HepG2 (cell line): ENCODE data around the gene PTRH2. TPM values are rescaled to one million over a fixed set of nuclear protein-coding genes. Genes with fewer than 3 reads are reported as not detected.

Source experiments
- ATAC-seq: fragments of 200-7000 bp; cut with Tn5 transposase; 3 replicates; pipeline ENCODE4 v1.9.1; 2020; ENCODE audit warnings: mild to moderate bottlenecking, moderate library complexity
- BruUV-seq: library from RNA; stranded (reverse); fragments of 400-500 nt; replicated peaks from 2 replicates; lab custom pipeline; 2021; lab: Mats Ljungman, UMichigan
- CTCF ChIA-PET: fragments of 300-600 bp; formaldehyde crosslinking; extraction: SDS; loops from one replicate; lab custom pipeline; 2021; ENCODE audit warnings: low total read pairs, inconsistent platforms, low intra/inter-chr PET ratio; lab: Yijun Ruan, JAX
- POLR2A ChIA-PET: fragments of 350-600 bp; sonication (Branson Sonifier 250); formaldehyde crosslinking; loops from one replicate; lab custom pipeline; 2020; ENCODE audit warnings: antibody characterized with exemption, inconsistent platforms; lab: Yijun Ruan, JAX
- DNase-seq: peaks from one replicate; pipeline ENCODE4 v3.0.0-alpha.2; 2015; ENCODE audit warnings: low spot score
- FAIRE-seq: peaks from 3 replicates; lab custom pipeline; 2011; peaks lifted over from hg19 to GRCh38; lab: Jason Lieb, UNC
- H2AFZ ChIP-seq: one replicate; pipeline ENCODE4 v1.6.1; 2011; ENCODE audit warnings: low read length, inconsistent platforms
- H3K27ac ChIP-seq: fragments of 300-600 bp; 3 replicates; pipeline ENCODE4 v1.8.0; 2011; ENCODE audit warnings: mixed run types, mild to moderate bottlenecking, mixed read lengths, low read length, inconsistent platforms; ENCODE audit not compliant: insufficient read depth; ENCODE audit errors: extremely low read length
- H3K27me3 ChIP-seq, 2 experiments: fragments of 200-600 bp in 1 of 2; 2 replicates in 1 of 2; 3 replicates in 1 of 2; pipeline versions ENCODE4 v1.6.0 to v1.8.0; 2011; ENCODE audit warnings: low read length in 2 of 2, mild to moderate bottlenecking in 2 of 2, moderate library complexity in 2 of 2, inconsistent platforms in 1 of 2; ENCODE audit not compliant: insufficient read depth in 2 of 2, control insufficient read depth in 1 of 2
- H3K36me3 ChIP-seq, 2 experiments: fragments of 200-600 bp in 1 of 2; replicated peaks in 1 of 2; 2 replicates in 1 of 2; 3 replicates in 1 of 2; pipeline versions ENCODE4 v1.5.1 to v1.8.0; 2011; ENCODE audit warnings: low read length in 2 of 2, inconsistent platforms in 1 of 2; ENCODE audit not compliant: insufficient read depth in 2 of 2, control insufficient read depth in 1 of 2
- H3K4me1 ChIP-seq: 2 replicates; pipeline ENCODE4 v1.5.1; 2012; ENCODE audit warnings: low read length, inconsistent platforms; ENCODE audit not compliant: insufficient read depth
- H3K4me2 ChIP-seq: 2 replicates; pipeline ENCODE4 v1.6.0; 2011; ENCODE audit warnings: low read depth, low read length, inconsistent platforms
- H3K4me3 ChIP-seq, 3 experiments: fragments of 200-600 bp in 1 of 3; sonication (generic), shearing (Covaris generic) in 1 of 3; replicated peaks in 1 of 3; 2 replicates each; pipeline ENCODE4 v1.5.1; 2011 to 2016; ENCODE audit warnings: low read length in 3 of 3, inconsistent platforms in 2 of 3, low read depth in 2 of 3, mild to moderate bottlenecking in 2 of 3, control low read depth in 1 of 3, mixed read lengths in 1 of 3; ENCODE audit not compliant: insufficient read depth in 1 of 3
- H3K79me2 ChIP-seq: one replicate; pipeline ENCODE4 v1.6.1; 2011; ENCODE audit warnings: low read length, inconsistent platforms; ENCODE audit not compliant: insufficient read depth
- H3K9ac ChIP-seq: 2 replicates; pipeline ENCODE4 v1.6.0; 2011; ENCODE audit warnings: mild to moderate bottlenecking, low read depth, low read length, inconsistent platforms; ENCODE audit not compliant: insufficient read depth
- H3K9me3 ChIP-seq: 2 replicates; pipeline ENCODE4 v1.5.1; 2012; ENCODE audit warnings: mild to moderate bottlenecking, low read length
- H4K20me1 ChIP-seq: 2 replicates; pipeline ENCODE4 v1.6.0; 2011; ENCODE audit warnings: inconsistent platforms, mild to moderate bottlenecking, low read length, moderate library complexity; ENCODE audit not compliant: insufficient read depth
- ASH2L ChIP-seq: fragments of 300-600, 200-600 bp; sonication (generic); IDR thresholded peaks from 2 replicates; pipeline ENCODE4 v1.7.0; 2017; ENCODE audit warnings: low read depth, mild to moderate bottlenecking, moderate library complexity, mixed read lengths, low read length; ENCODE audit not compliant: insufficient read length
- CENPX ChIP-seq: sonication (generic); formaldehyde crosslinking; IDR thresholded peaks from 2 replicates; pipeline ENCODE4 v1.9.0; 2021; ENCODE audit warnings: mild to moderate bottlenecking, missing genetic modification reagents, moderate library complexity
- ELF4 ChIP-seq: sonication (generic); formaldehyde crosslinking; IDR thresholded peaks from 2 replicates; pipeline ENCODE4 v1.5.0; 2020; ENCODE audit warnings: missing genetic modification reagents, mild to moderate bottlenecking, moderate library complexity, borderline replicate concordance
- EP300 ChIP-seq, 3 experiments: sonication (generic) in 1 of 3; formaldehyde crosslinking in 1 of 3; IDR thresholded peaks; 2 replicates each; pipeline versions ENCODE4 v1.5.1 to v1.6.1; 2011 to 2020; ENCODE audit warnings: low read depth in 2 of 3, low read length in 2 of 3, borderline replicate concordance in 1 of 3, improper control_type of control experiment in 1 of 3, mild to moderate bottlenecking in 1 of 3, missing genetic modification reagents in 1 of 3, moderate library complexity in 1 of 3
- FOXA3 ChIP-seq: IDR thresholded peaks from 2 replicates; pipeline ENCODE4 v1.6.1; 2016; ENCODE audit warnings: missing genetic modification reagents, missing compliant biosample characterization
- JDP2 ChIP-seq: sonication (generic); formaldehyde crosslinking; IDR thresholded peaks from 2 replicates; pipeline ENCODE4 v1.8.1; 2022; ENCODE audit warnings: missing genetic modification reagents, borderline replicate concordance
- KAT7 ChIP-seq: IDR thresholded peaks from 2 replicates; pipeline ENCODE4 v1.6.1; 2018; ENCODE audit warnings: borderline replicate concordance, missing compliant biosample characterization
- MAFF ChIP-seq: IDR thresholded peaks from 2 replicates; pipeline ENCODE4 v1.6.1; 2011; ENCODE audit warnings: low read depth, low read length, improper control_type of control experiment
- SOX5 ChIP-seq: IDR thresholded peaks from 2 replicates; pipeline ENCODE4 v1.6.1; 2016; ENCODE audit warnings: borderline replicate concordance
- TMF1 ChIP-seq: sonication (generic); formaldehyde crosslinking; IDR thresholded peaks from 2 replicates; pipeline ENCODE4 v1.8.1; 2022; ENCODE audit warnings: low read depth, missing genetic modification reagents
- ZNF24 ChIP-seq: fragments of 450-650 bp; IDR thresholded peaks from 2 replicates; pipeline ENCODE4 v1.6.1; 2017; ENCODE audit warnings: antibody characterized with exemption, mild to moderate bottlenecking
- ZNF337 ChIP-seq: sonication (generic); formaldehyde crosslinking; IDR thresholded peaks from 2 replicates; pipeline ENCODE4 v1.5.1; 2020; ENCODE audit warnings: missing genetic modification reagents, low read depth, mild to moderate bottlenecking, borderline replicate concordance
- ZNF543 ChIP-seq: sonication (generic); formaldehyde crosslinking; IDR thresholded peaks from 2 replicates; pipeline ENCODE4 v1.4.0; 2020; ENCODE audit warnings: mild to moderate bottlenecking, missing genetic modification reagents
- ZNF678 ChIP-seq: sonication (generic); formaldehyde crosslinking; IDR thresholded peaks from 2 replicates; pipeline ENCODE4 v1.4.0; 2020; ENCODE audit warnings: mild to moderate bottlenecking, missing genetic modification reagents
- ZNF713 ChIP-seq: sonication (generic); formaldehyde crosslinking; IDR thresholded peaks from 2 replicates; pipeline ENCODE4 v1.4.0; 2020; ENCODE audit warnings: mild to moderate bottlenecking, missing genetic modification reagents
- ZNF775 ChIP-seq: sonication (generic); formaldehyde crosslinking; IDR thresholded peaks from 2 replicates; pipeline ENCODE4 v1.4.0; 2020; ENCODE audit warnings: missing genetic modification reagents, mild to moderate bottlenecking, moderate library complexity, borderline replicate concordance
- WGBS: methylation state at CpG from one replicate; pipeline ENCODE4 v1.1.6; 2017; ENCODE audit warnings: low lambda C conversion rate; 5-methylcytosine and 5-hydroxymethylcytosine counted together
- in situ Hi-C: cut with HindIII; loops from 2 replicates; pipeline ENCODE4 v1.10.0; 2017; ENCODE audit warnings: low pct_unique_long_range_greater_than_20kb; ENCODE audit not compliant: extremely low pct_ligation_motif_present
- intact Hi-C: fragments of 100-400 bp; cut with micrococcal nuclease; formaldehyde crosslinking; loops from one replicate; pipeline ENCODE4 v1.10.0; 2022; ENCODE audit not compliant: unreplicated experiment
- polyA plus RNA-seq, 8 experiments: library from polyadenylated mRNA; depleted of rRNA in 3 of 8; stranded (reverse) in 7 of 8; unstranded in 1 of 8; fragments of >200 nt; fragmentation: Illumina TruSeq in 4 of 8; extraction: Trizol in 4 of 8; gene quantifications; 2 replicates each; pipeline versions ENCODE4 v1.2.1 to v1.2.3, GENCODE V29; 2011 to 2016; ENCODE audit warnings: low read depth in 4 of 8, missing spikeins in 1 of 8, mixed read lengths in 1 of 8; ENCODE audit not compliant: insufficient read depth in 1 of 8
- total RNA-seq, 5 experiments: library from RNA; depleted of rRNA; stranded (reverse); fragments of >200 nt; fragmentation: Illumina TruSeq; extraction: Trizol; gene quantifications; 2 replicates each; pipeline ENCODE4 v1.2.3, GENCODE V29; 2016; ENCODE audit warnings: low read depth in 1 of 5
- TF ChIP-seq, protein P1 (sequence below): IDR thresholded peaks from 2 replicates; pipeline ENCODE4 v1.6.1; 2018; ENCODE audit warnings: missing genetic modification reagents, mild to moderate bottlenecking, missing compliant biosample characterization
- TF ChIP-seq, protein P2 (sequence below): sonication (generic); formaldehyde crosslinking; conservative IDR thresholded peaks from 2 replicates; pipeline ENCODE4 v1.4.0; 2020; ENCODE audit warnings: mild to moderate bottlenecking, missing genetic modification reagents, moderate library complexity
- TF ChIP-seq, protein P3 (sequence below): sonication (generic); formaldehyde crosslinking; IDR thresholded peaks from 2 replicates; pipeline ENCODE4 v1.4.0; 2020; ENCODE audit warnings: missing genetic modification reagents

The PTRH2 gene
- total and polyA plus RNA-seq, 2 of the 13 experiments (the other 11 are each of a cell fraction or from before 2014, with no cell fraction given): 67.7 to 83.3 TPM

DNA sequence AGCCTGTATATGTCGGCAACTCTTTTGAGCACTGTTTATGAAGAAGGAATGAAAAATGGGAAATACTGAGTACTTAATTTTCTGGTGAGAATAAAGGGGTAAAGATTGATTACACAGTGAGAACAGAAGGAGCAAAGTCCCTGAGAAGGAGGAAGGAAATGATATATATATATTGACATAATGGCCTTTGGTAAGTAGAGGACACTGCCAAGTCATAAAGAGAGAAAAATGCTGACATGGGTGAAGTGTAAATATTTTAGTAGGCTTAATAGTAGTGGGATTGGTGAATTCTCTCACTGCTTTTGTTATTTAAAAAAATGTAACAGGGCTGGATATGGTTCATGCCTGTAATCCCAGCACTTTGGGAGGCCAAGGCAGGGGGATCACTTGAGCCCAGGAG, 16.4 kb upstream of the PTRH2 start:
- peaks cover 0 to 2% of the 10 kb centered on the region in 2 experiments; a peak in 1 of 5 replicates for H3K36me3 ChIP-seq
- in situ Hi-C loops: no loop called here
- H3K27me3 ChIP-seq: no peaks in the 10 kb centered on the region
- H3K4me2 ChIP-seq: peak overlapping the region; percentile 46
- peaks cover 88% of the 10 kb centered on the region for H3K79me2 ChIP-seq
- H3K4me3 ChIP-seq: no peak overlapping the region
- ATAC-seq (no peak; the same call in 2 of the 3 replicates), DNase-seq (peak; percentile 36), FAIRE-seq (no peak)
- ChIA-PET POLR2A (interaction anchor here (4.2 kb wide), 1 partner anchor 16 kb away, joined by 20 read pairs; the partner anchor contains the start of genes PTRH2 and VMP1), CTCF (no interaction called here)
- no peaks in the 10 kb centered on the region for H3K9me3 ChIP-seq
- H2AFZ ChIP-seq: no peak overlapping the region
- H3K9ac ChIP-seq: no peak overlapping the region
- no TSS peak for BruUV-seq
- WGBS: 96% methylated on average over 1 of the region's 1 CpG
- peak overlapping the region; percentile 33 for H3K27ac ChIP-seq
- intact Hi-C loops: no loop called here
- no peaks in the 10 kb centered on the region for H4K20me1 ChIP-seq
- H3K4me1 ChIP-seq: peaks cover 81% of the 10 kb centered on the region
- TF ChIP-seq ZNF24 (no peak), TMF1 (no peak), MAFF (peak; percentile 92), CENPX (no peak), KAT7 (no peak), SOX5 (CRISPR knock-in tag) (peak; percentile 19; the same call in 1 of the 2 replicates), ASH2L (peak; percentile 24), ELF4 (CRISPR knock-in tag) (no peak), ZNF775 (CRISPR knock-in tag) (peak; percentile 77; the same call in 1 of the 2 replicates), EP300 (IDR thresholded peaks at IDR 0.05; ENCODE audit: low read depth in 2 of 2, low read length in 2 of 2) (0 out of 4 replicates have a peak, but pooled peaks of 1 of the 2 experiments have one; percentile 29), EP300 (CRISPR knock-in tag; IDR thresholded peaks at IDR 0.05; ENCODE audit: borderline replicate concordance) (no peak), FOXA3 (0 out of 2 replicates have a peak, but pooled peaks have one; percentile 22), ZNF337 (CRISPR knock-in tag) (no peak), ZNF713 (no peak), ZNF543 (CRISPR knock-in tag) (no peak), JDP2 (CRISPR knock-in tag) (no peak), ZNF678 (CRISPR knock-in tag) (0 out of 2 replicates have a peak, but pooled peaks have one; percentile 35)
- TF ChIP-seq, protein P1, sequence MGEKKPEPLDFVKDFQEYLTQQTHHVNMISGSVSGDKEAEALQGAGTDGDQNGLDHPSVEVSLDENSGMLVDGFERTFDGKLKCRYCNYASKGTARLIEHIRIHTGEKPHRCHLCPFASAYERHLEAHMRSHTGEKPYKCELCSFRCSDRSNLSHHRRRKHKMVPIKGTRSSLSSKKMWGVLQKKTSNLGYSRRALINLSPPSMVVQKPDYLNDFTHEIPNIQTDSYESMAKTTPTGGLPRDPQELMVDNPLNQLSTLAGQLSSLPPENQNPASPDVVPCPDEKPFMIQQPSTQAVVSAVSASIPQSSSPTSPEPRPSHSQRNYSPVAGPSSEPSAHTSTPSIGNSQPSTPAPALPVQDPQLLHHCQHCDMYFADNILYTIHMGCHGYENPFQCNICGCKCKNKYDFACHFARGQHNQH (CRISPR knock-in tag): no peak
- TF ChIP-seq, protein P2, sequence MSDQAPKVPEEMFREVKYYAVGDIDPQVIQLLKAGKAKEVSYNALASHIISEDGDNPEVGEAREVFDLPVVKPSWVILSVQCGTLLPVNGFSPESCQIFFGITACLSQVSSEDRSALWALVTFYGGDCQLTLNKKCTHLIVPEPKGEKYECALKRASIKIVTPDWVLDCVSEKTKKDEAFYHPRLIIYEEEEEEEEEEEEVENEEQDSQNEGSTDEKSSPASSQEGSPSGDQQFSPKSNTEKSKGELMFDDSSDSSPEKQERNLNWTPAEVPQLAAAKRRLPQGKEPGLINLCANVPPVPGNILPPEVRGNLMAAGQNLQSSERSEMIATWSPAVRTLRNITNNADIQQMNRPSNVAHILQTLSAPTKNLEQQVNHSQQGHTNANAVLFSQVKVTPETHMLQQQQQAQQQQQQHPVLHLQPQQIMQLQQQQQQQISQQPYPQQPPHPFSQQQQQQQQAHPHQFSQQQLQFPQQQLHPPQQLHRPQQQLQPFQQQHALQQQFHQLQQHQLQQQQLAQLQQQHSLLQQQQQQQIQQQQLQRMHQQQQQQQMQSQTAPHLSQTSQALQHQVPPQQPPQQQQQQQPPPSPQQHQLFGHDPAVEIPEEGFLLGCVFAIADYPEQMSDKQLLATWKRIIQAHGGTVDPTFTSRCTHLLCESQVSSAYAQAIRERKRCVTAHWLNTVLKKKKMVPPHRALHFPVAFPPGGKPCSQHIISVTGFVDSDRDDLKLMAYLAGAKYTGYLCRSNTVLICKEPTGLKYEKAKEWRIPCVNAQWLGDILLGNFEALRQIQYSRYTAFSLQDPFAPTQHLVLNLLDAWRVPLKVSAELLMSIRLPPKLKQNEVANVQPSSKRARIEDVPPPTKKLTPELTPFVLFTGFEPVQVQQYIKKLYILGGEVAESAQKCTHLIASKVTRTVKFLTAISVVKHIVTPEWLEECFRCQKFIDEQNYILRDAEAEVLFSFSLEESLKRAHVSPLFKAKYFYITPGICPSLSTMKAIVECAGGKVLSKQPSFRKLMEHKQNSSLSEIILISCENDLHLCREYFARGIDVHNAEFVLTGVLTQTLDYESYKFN (CRISPR knock-in tag): peak; percentile 66
- TF ChIP-seq, protein P3, sequence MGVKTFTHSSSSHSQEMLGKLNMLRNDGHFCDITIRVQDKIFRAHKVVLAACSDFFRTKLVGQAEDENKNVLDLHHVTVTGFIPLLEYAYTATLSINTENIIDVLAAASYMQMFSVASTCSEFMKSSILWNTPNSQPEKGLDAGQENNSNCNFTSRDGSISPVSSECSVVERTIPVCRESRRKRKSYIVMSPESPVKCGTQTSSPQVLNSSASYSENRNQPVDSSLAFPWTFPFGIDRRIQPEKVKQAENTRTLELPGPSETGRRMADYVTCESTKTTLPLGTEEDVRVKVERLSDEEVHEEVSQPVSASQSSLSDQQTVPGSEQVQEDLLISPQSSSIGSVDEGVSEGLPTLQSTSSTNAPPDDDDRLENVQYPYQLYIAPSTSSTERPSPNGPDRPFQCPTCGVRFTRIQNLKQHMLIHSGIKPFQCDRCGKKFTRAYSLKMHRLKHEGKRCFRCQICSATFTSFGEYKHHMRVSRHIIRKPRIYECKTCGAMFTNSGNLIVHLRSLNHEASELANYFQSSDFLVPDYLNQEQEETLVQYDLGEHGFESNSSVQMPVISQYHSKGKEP (CRISPR knock-in tag): no peak
